Measurements from ENCODE around the gene TEAD4.

DNA sequence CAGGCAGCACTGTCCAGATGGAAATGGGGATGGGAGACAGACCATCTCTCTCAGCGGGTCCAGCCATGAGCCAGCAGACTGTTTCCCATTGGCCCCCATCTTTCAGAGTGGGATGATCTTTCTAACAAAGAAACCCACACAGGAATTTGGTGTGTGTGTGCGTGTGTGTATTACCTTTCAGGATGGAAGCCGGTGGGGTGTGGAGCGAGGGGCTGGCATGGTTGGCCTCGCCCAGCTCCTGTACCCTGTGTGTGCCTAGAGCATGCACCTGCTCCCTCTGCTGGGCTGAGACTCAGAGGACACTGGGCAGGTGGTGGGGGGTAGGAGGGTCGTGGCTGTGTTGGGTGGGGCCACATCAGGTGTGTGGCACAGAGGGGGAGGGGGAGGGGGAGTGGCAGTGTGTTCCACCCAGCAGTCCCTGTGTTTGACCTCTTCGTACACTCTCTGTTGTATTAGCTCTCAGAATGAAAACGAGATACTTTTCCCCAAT, 85.0 kb downstream of the TEAD4 start:
- TF ChIP-seq, protein P1, sequence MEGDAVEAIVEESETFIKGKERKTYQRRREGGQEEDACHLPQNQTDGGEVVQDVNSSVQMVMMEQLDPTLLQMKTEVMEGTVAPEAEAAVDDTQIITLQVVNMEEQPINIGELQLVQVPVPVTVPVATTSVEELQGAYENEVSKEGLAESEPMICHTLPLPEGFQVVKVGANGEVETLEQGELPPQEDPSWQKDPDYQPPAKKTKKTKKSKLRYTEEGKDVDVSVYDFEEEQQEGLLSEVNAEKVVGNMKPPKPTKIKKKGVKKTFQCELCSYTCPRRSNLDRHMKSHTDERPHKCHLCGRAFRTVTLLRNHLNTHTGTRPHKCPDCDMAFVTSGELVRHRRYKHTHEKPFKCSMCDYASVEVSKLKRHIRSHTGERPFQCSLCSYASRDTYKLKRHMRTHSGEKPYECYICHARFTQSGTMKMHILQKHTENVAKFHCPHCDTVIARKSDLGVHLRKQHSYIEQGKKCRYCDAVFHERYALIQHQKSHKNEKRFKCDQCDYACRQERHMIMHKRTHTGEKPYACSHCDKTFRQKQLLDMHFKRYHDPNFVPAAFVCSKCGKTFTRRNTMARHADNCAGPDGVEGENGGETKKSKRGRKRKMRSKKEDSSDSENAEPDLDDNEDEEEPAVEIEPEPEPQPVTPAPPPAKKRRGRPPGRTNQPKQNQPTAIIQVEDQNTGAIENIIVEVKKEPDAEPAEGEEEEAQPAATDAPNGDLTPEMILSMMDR (IDR thresholded peaks at IDR 0.05) = no peak
- TF ChIP-seq POLR2A (IDR thresholded peaks at IDR 0.05) = no peak
